KMS-11 (cell line): ENCODE results near the gene KRT31.

ENCODE experiments used
- H2AFZ ChIP-seq: fragments of 200-600 bp; sonication (generic); 2 replicates; pipeline ENCODE4 v1.6.1; 2016; ENCODE audit warnings: antibody characterized with exemption, mixed run types, low read depth
- H3K27ac ChIP-seq: fragments of 200-600 bp; sonication (generic); 2 replicates; pipeline ENCODE4 v1.6.1; 2016; ENCODE audit warnings: mild to moderate bottlenecking, mixed run types
- H3K27me3 ChIP-seq: fragments of 200-600 bp; sonication (generic); 2 replicates; pipeline ENCODE4 v1.6.1; 2017; ENCODE audit warnings: mild to moderate bottlenecking, low read depth, mixed run types, moderate library complexity; ENCODE audit not compliant: insufficient read depth
- H3K36me3 ChIP-seq: fragments of 200-600 bp; sonication (generic); 2 replicates; pipeline ENCODE4 v1.6.1; 2017; ENCODE audit warnings: mild to moderate bottlenecking, mixed run types; ENCODE audit not compliant: insufficient read depth
- H3K4me1 ChIP-seq: fragments of 200-600 bp; sonication (generic); 2 replicates; pipeline ENCODE4 v1.6.1; 2016; ENCODE audit warnings: mild to moderate bottlenecking, low read depth, mixed run types; ENCODE audit not compliant: poor library complexity, severe bottlenecking
- H3K4me2 ChIP-seq: fragments of 200-600 bp; sonication (generic); 2 replicates; pipeline ENCODE4 v1.7.0; 2016; ENCODE audit warnings: mild to moderate bottlenecking, mixed run types
- H3K4me3 ChIP-seq: fragments of 200-600 bp; sonication (generic); IDR thresholded peaks from 2 replicates; pipeline ENCODE4 v1.6.1; 2017; ENCODE audit warnings: low read depth, low read length, mixed read lengths; ENCODE audit not compliant: insufficient read depth
- H3K79me2 ChIP-seq: fragments of 200-600 bp; sonication (generic); 2 replicates; pipeline ENCODE4 v1.6.1; 2016; ENCODE audit warnings: low read depth, mixed run types; ENCODE audit not compliant: insufficient read depth
- H3K9ac ChIP-seq: fragments of 200-600 bp; sonication (generic); 2 replicates; pipeline ENCODE4 v1.6.1; 2016; ENCODE audit warnings: mild to moderate bottlenecking, mixed run types
- H4K20me1 ChIP-seq: fragments of 200-600 bp; sonication (generic); 2 replicates; pipeline ENCODE4 v1.6.1; 2016; ENCODE audit warnings: mild to moderate bottlenecking, mixed run types; ENCODE audit not compliant: insufficient read depth
- CTCF ChIP-seq: fragments of 200-600 bp; sonication (generic); conservative IDR thresholded peaks from 2 replicates; pipeline ENCODE4 v1.6.1; 2017; ENCODE audit warnings: low read depth, mild to moderate bottlenecking, antibody characterized with exemption, low read length, moderate library complexity, mixed read lengths

The KRT31 gene

GRCh38 chr17:41421116-41421515, 23.7 kb upstream of the KRT31 start:
- Histone ChIP-seq H3K36me3 (no peaks in the 10 kb centered on the region), H3K4me1 (no peaks in the 10 kb centered on the region), H2AFZ (no peak overlapping the region), H3K79me2 (no peaks in the 10 kb centered on the region), H3K4me3 (no peak overlapping the region), H3K4me2 (no peak overlapping the region), H3K27ac (no peak overlapping the region), H4K20me1 (no peaks in the 10 kb centered on the region), H3K27me3 (no peaks in the 10 kb centered on the region; the same call in 1 of the 2 replicates), H3K9ac (no peak overlapping the region)
- TF ChIP-seq CTCF = no peak

DNA sequence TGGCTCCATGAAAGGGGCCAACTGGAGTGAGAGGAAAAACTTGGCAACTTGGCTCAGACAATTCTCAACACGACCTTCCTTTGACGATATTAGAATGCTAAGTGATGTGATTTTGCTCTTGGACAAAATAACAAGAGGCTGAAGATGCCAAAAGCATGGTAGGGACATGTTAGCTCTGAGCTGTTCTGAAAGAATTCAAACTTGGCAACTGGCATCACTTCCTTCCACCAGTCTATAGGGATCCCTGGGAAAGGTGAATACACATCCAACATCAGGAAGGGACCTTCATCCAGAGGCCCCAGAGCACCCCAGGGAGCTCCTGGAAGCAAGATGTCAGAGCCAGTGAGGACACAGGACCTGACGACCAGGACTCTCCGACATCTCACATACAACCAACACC, 22.7 kb upstream of the KRT31 start:
- H3K4me1 ChIP-seq = no peaks in the 10 kb centered on the region
- H3K27me3 ChIP-seq = no peaks in the 10 kb centered on the region; the same call in 1 of the 2 replicates
- no peaks in the 10 kb centered on the region for H3K36me3 ChIP-seq
- H3K4me2 ChIP-seq = no peak overlapping the region
- no peak overlapping the region for H3K27ac ChIP-seq
- H3K79me2 ChIP-seq = no peaks in the 10 kb centered on the region
- TF ChIP-seq CTCF = no peak
- no peak overlapping the region for H2AFZ ChIP-seq
- no peaks in the 10 kb centered on the region for H4K20me1 ChIP-seq
- H3K9ac ChIP-seq = no peak overlapping the region
- H3K4me3 ChIP-seq = no peak overlapping the region

- no peak for TF ChIP-seq CTCF
- H3K4me2 ChIP-seq = no peak overlapping the region
Measured at GRCh38 chr17:41419716-41420115, 22.3 kb upstream of the KRT31 start.

GRCh38 chr17:41418116-41418860, 20.9 kb upstream of the KRT31 start:
- Histone ChIP-seq H3K4me3 (no peak overlapping the region), H3K27me3 (no peaks in the 10 kb centered on the region; the same call in 1 of the 2 replicates), H3K4me1 (no peaks in the 10 kb centered on the region), H3K36me3 (no peaks in the 10 kb centered on the region), H3K27ac (no peak overlapping the region), H4K20me1 (no peaks in the 10 kb centered on the region), H2AFZ (no peak overlapping the region), H3K9ac (no peak overlapping the region), H3K79me2 (no peaks in the 10 kb centered on the region), H3K4me2 (no peak overlapping the region)
- no peak for TF ChIP-seq CTCF

More at GRCh38 chr17:41419716-41420115, 22.3 kb upstream of the KRT31 start:
- Histone ChIP-seq H3K27me3 (no peaks in the 10 kb centered on the region; the same call in 1 of the 2 replicates), H2AFZ (no peak overlapping the region), H3K4me1 (no peaks in the 10 kb centered on the region), H3K9ac (no peak overlapping the region), H3K36me3 (no peaks in the 10 kb centered on the region), H4K20me1 (no peaks in the 10 kb centered on the region), H3K4me3 (no peak overlapping the region), H3K27ac (no peak overlapping the region), H3K79me2 (no peaks in the 10 kb centered on the region)
